GM19193 (cell line): Measurements from ENCODE around the gene APRT.

Experiments
- POLR2A ChIP-seq: IDR thresholded peaks from 4 replicates; pipeline ENCODE4 v1.6.1; 2011; ENCODE audit not compliant: insufficient read depth, insufficient read length; ENCODE audit errors: extremely low read depth

APRT gene

GRCh38 chr16:88835383-88835782 lies 23.7 kb upstream of the APRT start:
- TF ChIP-seq POLR2A: no peak

DNA sequence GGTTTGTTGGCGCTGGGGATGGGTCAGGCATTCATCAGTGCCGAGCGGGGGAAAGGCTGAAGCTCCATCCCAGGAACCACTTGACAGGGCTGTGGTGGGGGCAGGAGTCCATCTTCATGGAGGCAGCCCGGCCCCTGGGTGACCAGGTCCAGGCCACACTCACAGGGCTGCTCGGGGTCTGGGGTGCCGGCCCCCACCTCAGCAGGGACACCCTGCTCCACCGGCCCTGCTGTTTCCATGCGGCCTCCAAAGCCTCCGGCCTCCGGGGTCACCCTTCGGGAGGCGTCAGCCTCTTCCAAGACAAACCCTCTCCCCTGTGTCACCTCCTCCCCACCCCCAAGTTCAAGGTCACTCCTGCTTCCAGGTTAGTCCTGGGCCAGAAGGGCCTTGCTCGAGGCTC lies 22.9 kb upstream of the APRT start:
- no peak for TF ChIP-seq POLR2A

- no peak for TF ChIP-seq POLR2A
These were observed 21.4 kb upstream of the APRT start for GRCh38 chr16:88833086-88833485.

DNA sequence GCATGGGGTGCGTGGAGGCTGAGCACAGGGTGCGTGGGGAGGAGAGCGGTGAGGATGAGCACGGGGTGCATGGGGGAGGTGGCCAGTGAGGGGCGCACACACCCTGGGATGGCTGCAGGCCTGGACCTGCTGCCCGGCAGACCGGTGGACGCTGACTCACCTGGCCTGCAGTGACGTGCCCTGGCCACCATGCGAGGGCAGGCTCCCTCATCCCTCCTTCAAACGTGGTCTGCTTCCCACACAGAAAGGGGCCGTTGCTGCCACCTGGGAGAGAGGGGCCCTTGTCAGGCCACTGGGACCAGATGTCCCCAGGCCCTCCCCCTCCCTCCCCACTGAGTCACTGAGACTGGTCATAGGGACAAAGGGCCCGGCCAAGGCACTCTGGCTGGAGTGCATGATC lies 20.1 kb upstream of the APRT start:
- TF ChIP-seq POLR2A: no peak

GRCh38 chr16:88830783-88831182 lies 19.1 kb upstream of the APRT start:
- no peak for TF ChIP-seq POLR2A

DNA sequence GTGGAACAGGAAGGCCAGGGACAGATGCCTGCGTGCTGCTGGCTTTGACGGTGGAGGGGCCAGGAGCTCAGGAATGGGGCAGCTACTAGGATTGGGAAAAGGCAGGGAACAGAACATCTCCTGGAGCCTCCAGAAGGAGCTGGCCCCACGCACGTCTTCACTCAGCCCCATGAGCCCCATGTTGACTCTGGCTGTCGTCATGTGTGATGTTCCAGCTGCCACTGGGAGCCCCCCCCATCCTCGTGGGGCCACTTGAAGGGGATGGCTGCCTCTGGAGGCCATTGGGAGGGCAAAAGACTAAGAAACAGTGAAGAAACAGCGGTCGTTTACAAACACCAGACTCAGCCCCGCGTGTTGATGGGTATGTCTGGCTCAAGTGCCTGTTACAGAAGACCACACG lies 18.5 kb upstream of the APRT start:
- TF ChIP-seq POLR2A: no peak

- no peak for TF ChIP-seq POLR2A
These were observed 17.0 kb upstream of the APRT start for GRCh38 chr16:88828711-88829110.

GRCh38 chr16:88827727-88828126 lies 16.0 kb upstream of the APRT start:
- no peak for TF ChIP-seq POLR2A

DNA sequence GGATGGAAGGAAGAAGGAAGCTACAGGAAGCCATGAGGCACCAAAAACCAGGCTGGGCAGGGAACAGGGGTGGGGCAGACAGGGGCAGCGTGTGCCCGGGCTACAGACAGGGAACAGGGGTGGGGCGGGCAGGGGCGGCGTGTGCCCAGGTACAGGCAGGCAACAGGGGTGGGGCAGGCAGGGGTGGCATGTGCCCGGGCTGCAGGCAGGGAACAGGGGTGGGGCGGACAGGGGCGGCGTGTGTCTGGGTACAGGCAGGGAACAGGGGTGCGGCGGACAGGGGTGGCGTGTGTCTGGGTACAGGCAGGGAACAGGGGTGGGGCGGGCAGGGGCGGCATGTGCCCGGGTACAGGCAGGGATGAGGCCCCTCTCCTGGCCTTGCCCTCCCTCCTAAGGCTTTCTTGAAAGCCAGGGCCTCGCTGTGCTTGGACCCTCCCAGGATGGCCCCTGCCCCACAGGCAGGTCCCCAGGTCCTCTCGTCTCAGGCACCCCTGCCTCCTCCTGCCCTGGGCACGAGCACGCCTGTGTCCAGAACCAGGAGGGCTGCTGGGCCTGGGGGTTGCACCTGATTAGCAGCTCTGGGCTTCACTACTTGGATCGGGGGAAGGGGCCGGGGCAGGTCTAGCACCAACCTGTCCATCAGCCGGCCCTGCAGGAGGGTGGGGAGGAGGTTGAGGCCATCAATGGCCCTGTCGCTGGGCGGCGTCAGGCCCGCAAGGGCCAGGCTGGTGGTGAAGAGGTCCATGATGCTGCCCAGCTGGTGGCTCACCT lies 14.5 kb upstream of the APRT start:
- TF ChIP-seq POLR2A: no peak

GRCh38 chr16:88825146-88825545 lies 13.4 kb upstream of the APRT start:
- no peak for TF ChIP-seq POLR2A

DNA sequence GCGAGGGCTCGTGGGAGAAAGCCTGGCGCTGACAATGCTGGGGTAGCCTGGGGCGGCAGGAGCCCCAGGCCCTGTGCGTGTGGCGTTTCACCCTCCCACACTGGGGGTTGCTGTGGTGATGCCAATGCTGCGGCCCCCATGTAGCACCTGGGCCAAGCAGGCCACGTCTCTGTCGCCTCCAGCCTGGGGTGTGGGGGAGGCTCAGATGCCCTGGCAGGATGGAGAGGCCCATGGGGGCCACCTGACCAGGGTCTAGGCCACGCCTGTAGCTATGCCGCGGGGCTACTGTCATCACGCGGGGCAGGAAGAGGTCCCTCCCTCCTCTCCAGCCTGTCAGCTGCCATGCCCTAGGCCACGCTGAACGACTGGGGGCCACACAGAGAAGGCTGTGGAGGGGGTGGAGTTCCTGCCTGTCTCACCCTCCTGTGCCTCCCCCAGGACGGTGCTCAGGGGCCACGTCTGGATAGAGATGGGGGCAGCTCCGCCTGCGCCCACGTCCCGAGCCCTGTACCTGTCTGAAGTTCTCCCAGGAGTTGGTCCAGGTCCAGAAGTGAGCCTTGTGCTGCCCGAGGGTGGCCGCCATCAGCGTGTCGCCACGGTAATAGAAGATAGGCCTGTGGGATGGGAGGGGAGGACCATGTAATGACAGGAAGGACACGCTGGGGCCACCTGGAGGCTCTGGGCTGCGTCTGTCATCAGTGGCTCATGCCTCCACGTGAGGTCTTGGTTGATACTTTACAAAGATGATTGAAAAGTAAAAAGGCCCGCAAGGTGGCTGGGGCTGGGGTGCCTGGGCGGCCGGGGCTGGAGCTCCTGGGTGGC lies 12.7 kb upstream of the APRT start:
- TF ChIP-seq POLR2A: no peak

GRCh38 chr16:88822281-88823040 lies 10.7 kb upstream of the APRT start:
- TF ChIP-seq POLR2A: no peak

- no peak for TF ChIP-seq POLR2A
These were observed 9.6 kb upstream of the APRT start for GRCh38 chr16:88821168-88821850.

DNA sequence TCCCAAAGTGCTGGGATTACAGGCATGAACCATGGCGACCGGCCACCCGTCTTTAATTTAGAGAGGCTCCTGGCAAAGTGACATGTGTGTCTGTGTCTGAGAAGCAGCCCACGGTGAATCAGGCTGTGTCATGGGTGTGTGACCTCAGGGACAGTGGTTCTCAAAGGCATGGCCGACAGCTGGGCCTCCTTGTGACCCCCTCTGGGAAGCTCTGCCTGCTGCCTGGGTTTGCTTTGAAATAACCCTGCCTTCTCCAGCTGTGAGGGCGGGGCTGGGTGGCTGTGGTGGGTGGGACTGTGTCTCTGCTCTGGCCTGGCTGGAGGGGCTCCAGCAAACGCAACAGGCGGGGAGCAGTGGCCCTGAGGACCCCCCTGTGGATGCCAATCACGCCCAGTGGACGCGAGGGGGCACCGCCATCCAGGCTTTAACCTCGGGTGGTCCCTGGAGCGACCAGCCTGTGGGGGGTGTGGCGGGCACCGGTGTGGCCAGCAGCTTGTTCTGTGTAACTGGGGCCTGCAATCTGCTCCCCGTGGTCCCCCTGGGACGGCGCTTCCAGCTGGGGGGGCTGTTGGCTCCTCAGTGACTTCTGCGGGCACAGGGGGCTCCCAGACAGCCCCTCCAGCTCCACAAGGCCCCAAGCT lies 8.8 kb upstream of the APRT start:
- no peak for TF ChIP-seq POLR2A
